ENCODE data around the gene IGSF9.
"Not testable (repeated sequence)": the region's sequence is repeated elsewhere in the genome, so short reads cannot be mapped to it uniquely, and the experiment has no call there.

The IGSF9 gene

GRCh38 chr1:159919236-159919865 is 26.1 kb downstream of the IGSF9 start:
- TF ChIP-seq GATA1 (IDR thresholded peaks at IDR 0.05; ENCODE audit: low read depth, low read length) = no peak
- no peak for TF ChIP-seq POLR2A (IDR thresholded peaks at IDR 0.05; ENCODE audit: low read length)
- no peak for DNase-seq

DNA sequence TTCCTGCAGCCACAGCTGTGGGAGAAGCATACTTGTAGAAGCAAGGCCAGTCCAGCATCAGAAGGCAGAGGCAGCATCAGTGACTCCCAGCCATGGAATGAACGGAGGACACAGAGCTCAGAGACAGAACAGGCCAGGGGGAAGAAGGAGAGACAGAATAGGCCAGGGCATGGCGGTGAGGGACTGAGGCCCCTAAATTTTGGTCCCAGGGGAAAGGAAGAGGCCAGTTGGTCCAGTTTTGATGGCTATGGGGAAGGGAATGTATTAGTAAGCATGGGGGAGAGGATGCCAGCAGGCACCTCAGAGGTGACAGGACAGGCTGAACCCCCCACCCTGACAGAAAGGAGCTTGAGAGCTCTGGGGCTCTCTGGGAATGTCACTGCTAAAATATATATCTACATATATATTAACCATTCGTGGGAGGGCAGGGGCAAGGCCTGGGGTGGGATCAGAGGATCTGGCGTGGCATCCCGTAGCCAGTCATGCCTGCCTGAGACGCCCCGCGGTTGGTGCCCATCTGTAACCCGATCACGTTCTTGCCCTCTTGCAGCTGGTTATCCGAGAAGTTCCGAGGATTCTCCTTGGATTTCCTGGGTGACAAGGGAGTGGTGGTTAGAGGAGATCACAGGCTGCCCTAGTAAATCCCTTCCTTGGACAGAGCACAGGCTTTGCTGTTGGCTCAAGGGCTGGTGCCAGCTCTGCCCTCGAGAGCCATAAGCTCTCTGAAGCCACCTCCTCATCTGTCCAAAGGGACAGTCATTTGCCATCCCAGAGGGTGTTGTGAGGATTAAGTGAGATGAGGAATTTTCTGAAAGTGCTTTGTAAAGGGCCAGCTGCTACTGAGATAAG is 26.8 kb downstream of the IGSF9 start:
- no peak for DNase-seq
- no peak for TF ChIP-seq GATA1 (IDR thresholded peaks at IDR 0.05; ENCODE audit: low read depth, low read length)
- TF ChIP-seq POLR2A (IDR thresholded peaks at IDR 0.05; ENCODE audit: low read length) = no peak

- no peak for DNase-seq
- TF ChIP-seq GATA1 (IDR thresholded peaks at IDR 0.05; ENCODE audit: low read depth, low read length) (no peak), POLR2A (IDR thresholded peaks at IDR 0.05; ENCODE audit: low read length) (no peak)
These were observed 27.7 kb downstream of the IGSF9 start for GRCh38 chr1:159917533-159918351.

DNA sequence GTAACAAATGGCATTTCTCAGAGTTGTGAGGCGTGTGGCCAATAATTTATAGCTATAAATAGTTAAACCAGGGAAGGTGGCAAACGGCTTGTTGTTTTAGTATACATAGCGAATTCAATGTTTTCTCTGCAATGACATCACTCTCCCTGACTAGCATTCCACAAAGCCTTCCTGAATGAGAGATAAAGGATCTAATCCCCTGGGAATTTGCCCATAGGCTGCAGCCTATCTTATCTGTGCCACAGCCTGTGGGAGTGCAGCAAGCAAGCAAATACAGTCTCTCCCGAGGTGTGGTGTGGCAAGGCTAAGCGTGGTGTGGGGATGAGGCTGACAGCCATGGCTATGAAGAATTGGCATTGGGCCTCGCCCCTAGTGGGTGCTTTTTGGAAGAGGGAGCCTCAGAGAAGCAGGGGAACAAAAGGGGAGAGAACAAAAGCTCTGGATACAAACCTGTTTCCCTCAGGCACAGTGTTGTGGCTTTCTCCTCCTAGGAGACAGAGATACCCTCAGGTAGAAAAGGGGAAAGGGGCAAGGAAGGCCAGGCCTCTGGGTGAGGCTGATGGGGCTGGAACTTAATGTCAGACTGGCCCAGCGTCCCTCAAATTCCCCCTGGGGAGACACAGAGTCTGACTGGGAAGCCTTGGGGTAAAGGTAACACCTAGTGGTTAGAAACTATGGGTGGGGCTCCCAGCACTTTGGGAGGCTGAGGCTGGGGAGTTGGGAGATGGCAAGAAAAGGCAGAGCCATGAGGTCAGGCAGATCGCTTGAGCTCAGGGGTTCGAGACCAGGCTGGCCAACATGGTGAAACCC is 29.0 kb downstream of the IGSF9 start:
- no peak for TF ChIP-seq GATA1 (IDR thresholded peaks at IDR 0.05; ENCODE audit: low read depth, low read length)
- no peak for TF ChIP-seq POLR2A (IDR thresholded peaks at IDR 0.05; ENCODE audit: low read length)
- no peak for DNase-seq

- no peak for DNase-seq
These were observed 29.7 kb downstream of the IGSF9 start for GRCh38 chr1:159915571-159916241.

DNA sequence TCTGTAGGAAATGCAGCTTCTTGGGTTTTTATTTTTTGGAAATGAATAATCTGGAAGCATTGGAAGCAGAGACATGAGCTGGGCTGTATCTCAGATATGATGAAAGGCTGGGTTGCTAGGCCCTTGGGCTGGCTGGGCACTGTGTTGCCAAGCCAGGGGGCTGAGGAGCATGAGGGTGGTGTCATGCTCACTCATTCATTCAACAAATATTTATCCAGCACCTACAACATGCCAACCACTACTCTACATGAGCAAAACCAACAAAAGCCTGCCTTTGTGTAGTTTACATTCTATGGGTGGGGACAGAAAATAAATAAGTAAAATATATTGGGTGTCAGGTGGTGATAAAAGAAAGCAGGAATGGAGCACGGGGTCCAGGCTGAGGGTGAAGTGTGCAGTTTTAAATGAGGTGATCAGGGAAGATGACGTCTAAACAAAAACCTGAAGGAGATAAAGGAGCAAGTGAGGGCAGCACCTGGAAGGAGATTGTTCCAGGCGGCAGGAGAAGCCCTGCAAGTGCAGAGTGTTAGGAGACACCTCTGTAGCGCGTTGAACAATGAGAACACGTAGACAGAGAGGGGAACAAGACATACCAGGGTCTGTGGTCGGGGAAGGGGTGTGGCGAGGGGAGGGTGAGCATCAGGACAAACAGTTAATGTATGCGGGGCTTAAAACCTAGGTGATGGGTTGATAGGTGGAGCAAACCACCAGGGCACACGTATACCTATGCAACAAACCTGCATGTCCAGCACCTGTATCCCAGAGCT is 31.0 kb downstream of the IGSF9 start:
- TF ChIP-seq GATA1 (IDR thresholded peaks at IDR 0.05; ENCODE audit: low read depth, low read length) (no peak), POLR2A (IDR thresholded peaks at IDR 0.05; ENCODE audit: low read length) (no peak)
- no peak for DNase-seq

More at GRCh38 chr1:159915571-159916241, 29.7 kb downstream of the IGSF9 start:
- TF ChIP-seq GATA1 (IDR thresholded peaks at IDR 0.05; ENCODE audit: low read depth, low read length) (no peak), POLR2A (IDR thresholded peaks at IDR 0.05; ENCODE audit: low read length) (no peak)

- peak; percentile 11 for TF ChIP-seq POLR2A (IDR thresholded peaks at IDR 0.05; ENCODE audit: low read length)
- TF ChIP-seq GATA1 (IDR thresholded peaks at IDR 0.05; ENCODE audit: low read depth, low read length) = no peak
- no peak for DNase-seq
These were observed 31.8 kb downstream of the IGSF9 start for GRCh38 chr1:159913451-159914192.

DNA sequence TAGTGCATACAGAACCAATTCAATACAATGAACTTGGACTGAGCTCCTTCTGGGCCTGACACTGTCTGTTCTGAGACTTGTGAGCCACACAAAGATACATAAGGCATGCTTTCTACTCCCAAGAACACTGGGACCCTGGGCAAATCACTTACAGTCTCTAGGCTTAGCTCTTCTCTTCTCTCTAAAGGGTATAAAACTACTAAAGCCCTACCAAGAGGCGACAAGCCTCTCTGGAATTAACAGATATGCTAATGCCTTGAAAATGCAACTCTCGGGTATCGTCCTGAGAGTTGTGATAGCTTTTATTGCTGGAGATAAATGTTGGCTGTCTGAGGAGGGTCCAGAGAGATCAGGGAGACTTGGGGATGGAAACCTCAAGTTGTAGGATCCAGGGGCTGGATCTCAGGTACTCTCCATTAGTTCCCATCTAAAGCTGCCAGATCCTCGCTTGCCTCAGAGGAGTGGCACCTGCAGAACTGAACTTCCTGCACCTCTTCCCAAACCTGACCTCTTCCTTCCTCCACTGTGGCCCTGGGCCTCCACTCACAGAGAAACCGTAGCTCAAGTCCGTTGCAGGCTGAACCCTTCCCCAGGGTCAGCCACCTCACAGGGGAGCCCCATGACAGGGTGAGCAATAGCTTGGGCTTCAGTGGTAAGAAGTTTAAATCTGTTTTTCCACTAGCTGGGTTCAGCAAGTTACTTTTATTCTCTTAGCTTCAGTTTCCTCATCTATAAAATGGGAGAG is 33.9 kb downstream of the IGSF9 start:
- DNase-seq = peak in 1 of 2 experiments; percentile 18
- TF ChIP-seq POLR2A (IDR thresholded peaks at IDR 0.05; ENCODE audit: low read length) (no peak), GATA1 (IDR thresholded peaks at IDR 0.05; ENCODE audit: low read depth, low read length) (no peak)

- DNase-seq = peak; percentile 59 to 61
- TF ChIP-seq POLR2A (IDR thresholded peaks at IDR 0.05; ENCODE audit: low read length) (no peak), GATA1 (IDR thresholded peaks at IDR 0.05; ENCODE audit: low read depth, low read length) (no peak)
These were observed 37.1 kb downstream of the IGSF9 start for GRCh38 chr1:159908031-159908940.

GRCh38 chr1:159906960-159907359 is 38.5 kb downstream of the IGSF9 start:
- no peak for TF ChIP-seq POLR2A (IDR thresholded peaks at IDR 0.05; ENCODE audit: low read length)
- TF ChIP-seq GATA1 (IDR thresholded peaks at IDR 0.05; ENCODE audit: low read depth, low read length) = no peak

GRCh38 chr1:159904036-159904435 is 41.4 kb downstream of the IGSF9 start:
- DNase-seq = not testable (repeated sequence)

More at GRCh38 chr1:159906960-159907359, 38.5 kb downstream of the IGSF9 start:
- DNase-seq = no peak
